Measurements from ENCODE around the gene COL9A2. TPM values are rescaled to one million over a fixed set of nuclear protein-coding genes. Genes with fewer than 3 reads are reported as not detected.

COL9A2 gene
- total RNA-seq, 5 donors from 2014 or later (not counting 1 experiment from before 2014, with no cell fraction given), result 3.5 to 4.6 (median 3.8) TPM

DNA sequence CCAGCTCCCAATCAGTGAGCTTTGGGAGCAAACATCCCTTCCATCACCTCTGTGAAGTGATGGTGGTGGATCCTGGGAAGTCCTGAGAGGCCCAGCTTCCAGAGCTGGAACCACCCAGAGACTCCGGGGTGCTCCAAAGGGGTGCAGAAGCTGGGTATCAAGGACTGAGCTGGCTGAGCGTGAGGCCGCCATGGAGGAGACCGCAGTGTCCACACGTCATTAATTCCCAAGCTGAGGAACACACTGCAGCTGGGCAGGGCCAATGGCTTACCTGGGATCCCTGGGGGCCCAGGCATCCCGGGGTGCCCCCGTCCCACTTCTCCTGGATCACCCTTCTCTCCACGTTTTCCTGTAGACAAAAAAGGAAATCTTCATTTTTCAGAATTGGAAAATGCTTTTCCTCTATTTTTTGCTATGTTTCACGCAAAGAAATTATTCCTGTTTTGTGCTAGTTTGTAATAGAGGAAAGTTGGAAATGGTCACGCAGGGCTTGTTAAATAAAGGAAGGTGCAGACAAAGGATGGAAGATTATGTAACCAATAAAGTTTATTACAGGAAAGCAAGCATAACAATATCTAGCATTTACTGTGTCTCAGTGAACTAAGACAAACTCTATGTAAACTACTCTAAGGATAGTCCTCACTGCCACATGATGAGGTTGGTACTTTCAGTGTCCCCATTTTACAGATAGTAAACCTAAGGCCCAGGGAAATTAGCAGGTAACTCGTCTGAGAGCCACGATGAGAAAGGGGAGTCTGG lies 15.4 kb downstream of the COL9A2 start:
- peaks cover 0 to 4% of the 10 kb centered on the region in 2 experiments for H3K27me3 ChIP-seq (replicated peaks in 1 of 2; ENCODE audit: control insufficient read depth in 2 of 2, extremely low read depth in 1 of 2, insufficient read depth in 2 of 2, low read length in 1 of 2)
- H3K27ac ChIP-seq (ENCODE audit: low read length), result no peak overlapping the region
- CTCF ChIA-PET, result interaction anchor here in 1 of 2 donors (0.5 kb wide), 1 partner anchor 319 kb away, joined by 4 read pairs; no protein-coding TSS in a partner anchor
- H3K9me3 Mint-ChIP-seq, result no peaks in the 10 kb centered on the region
- H3K4me3 Mint-ChIP-seq, result no peak overlapping the region
- H3K4me3 ChIP-seq (ENCODE audit: control insufficient read depth in 1 of 2, extremely low read depth in 1 of 2, low read length in 1 of 2), result no peak overlapping the region
- no peaks in the 10 kb centered on the region for H3K36me3 Mint-ChIP-seq
- no peak for DNase-seq
- H3K27me3 Mint-ChIP-seq, result no peaks in the 10 kb centered on the region
- 96% methylated on average over 7 of the region's 12 CpGs for WGBS (ENCODE audit: insufficient coverage)
- H3K36me3 ChIP-seq (ENCODE audit: control insufficient read depth in 2 of 2, extremely low read depth in 1 of 2, insufficient read depth in 1 of 2, low read length in 1 of 2), result no peaks in the 10 kb centered on the region
- H3K4me1 Mint-ChIP-seq, result no peaks in the 10 kb centered on the region
- POLR2A ChIA-PET, result no interaction called here
- no peak for ATAC-seq (replicated peaks in 1 of 4)
- H3K4me1 ChIP-seq (ENCODE audit: control insufficient read depth in 1 of 2, extremely low read depth in 1 of 2, insufficient read depth in 2 of 2, low read length in 2 of 2), result no peaks in the 10 kb centered on the region
- no peak overlapping the region for H3K27ac Mint-ChIP-seq
- no peaks in the 10 kb centered on the region for H3K9me3 ChIP-seq

DNA sequence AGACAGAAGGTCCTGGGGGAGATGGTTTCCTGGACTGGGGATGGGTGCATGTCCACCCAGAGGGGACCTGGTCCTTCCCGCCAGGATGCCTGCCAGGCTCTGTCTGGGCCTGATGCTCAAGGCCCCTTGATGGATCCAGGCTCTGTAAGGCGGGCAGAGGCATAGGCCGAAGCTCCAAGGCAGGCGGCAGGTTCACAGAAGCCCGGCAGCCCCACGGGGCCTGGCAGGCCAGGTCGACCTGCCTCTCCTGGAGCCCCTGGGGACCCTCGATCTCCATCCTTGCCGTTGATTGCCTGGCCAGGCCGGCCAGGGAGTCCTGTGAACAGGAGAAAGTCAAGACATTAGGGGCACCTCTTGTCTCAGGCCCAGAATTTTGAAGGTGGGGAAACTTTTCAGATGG lies 16.0 kb downstream of the COL9A2 start:
- H3K4me1 Mint-ChIP-seq, result no peaks in the 10 kb centered on the region
- no peak overlapping the region for H3K4me3 Mint-ChIP-seq

GRCh38 chr1:40300651-40301050 lies 16.4 kb downstream of the COL9A2 start:
- Mint-ChIP-seq H3K4me1 (no peaks in the 10 kb centered on the region), H3K27ac (no peak overlapping the region), H3K4me3 (no peak overlapping the region), H3K27me3 (no peaks in the 10 kb centered on the region), H3K36me3 (no peaks in the 10 kb centered on the region), H3K9me3 (no peaks in the 10 kb centered on the region)
- no peaks in the 10 kb centered on the region for H3K36me3 ChIP-seq (ENCODE audit: control insufficient read depth in 2 of 2, extremely low read depth in 1 of 2, insufficient read depth in 1 of 2, low read length in 1 of 2)
- peaks cover 0 to 4% of the 10 kb centered on the region in 2 experiments for H3K27me3 ChIP-seq (replicated peaks in 1 of 2; ENCODE audit: control insufficient read depth in 2 of 2, extremely low read depth in 1 of 2, insufficient read depth in 2 of 2, low read length in 1 of 2)
- DNase-seq, result no peak
- no peaks in the 10 kb centered on the region for H3K9me3 ChIP-seq
- H3K27ac ChIP-seq (ENCODE audit: low read length), result no peak overlapping the region
- 90% methylated on average over 1 of the region's 9 CpGs for WGBS (ENCODE audit: insufficient coverage)
- no peaks in the 10 kb centered on the region for H3K4me1 ChIP-seq (ENCODE audit: control insufficient read depth in 1 of 2, extremely low read depth in 1 of 2, insufficient read depth in 2 of 2, low read length in 2 of 2)
- POLR2A ChIA-PET, result no interaction called here
- CTCF ChIA-PET, result no interaction called here
- no peak overlapping the region for H3K4me3 ChIP-seq (ENCODE audit: control insufficient read depth in 1 of 2, extremely low read depth in 1 of 2, low read length in 1 of 2)
- ATAC-seq (replicated peaks in 1 of 4), result no peak

More for the DNA sequence above, 16.0 kb downstream of the COL9A2 start:
- DNase-seq (no peak), ATAC-seq (replicated peaks in 1 of 4) (no peak)
- no peaks in the 10 kb centered on the region for H3K4me1 ChIP-seq (ENCODE audit: control insufficient read depth in 1 of 2, extremely low read depth in 1 of 2, insufficient read depth in 2 of 2, low read length in 2 of 2)
- no peaks in the 10 kb centered on the region for H3K9me3 ChIP-seq
- no peaks in the 10 kb centered on the region for H3K36me3 Mint-ChIP-seq
- no peaks in the 10 kb centered on the region for H3K36me3 ChIP-seq (ENCODE audit: control insufficient read depth in 2 of 2, extremely low read depth in 1 of 2, insufficient read depth in 1 of 2, low read length in 1 of 2)
- no peaks in the 10 kb centered on the region for H3K27me3 Mint-ChIP-seq
- H3K4me3 ChIP-seq (ENCODE audit: control insufficient read depth in 1 of 2, extremely low read depth in 1 of 2, low read length in 1 of 2), result no peak overlapping the region
- ChIA-PET POLR2A (no interaction called here), CTCF (interaction anchor here in 1 of 2 donors (0.5 kb wide), 1 partner anchor 318 kb away, joined by 4 read pairs; no protein-coding TSS in a partner anchor)
- H3K9me3 Mint-ChIP-seq, result no peaks in the 10 kb centered on the region
- H3K27ac Mint-ChIP-seq, result no peak overlapping the region
- no peak overlapping the region for H3K27ac ChIP-seq (ENCODE audit: low read length)
- 98% methylated on average over 5 of the region's 10 CpGs for WGBS (ENCODE audit: insufficient coverage)
- H3K27me3 ChIP-seq (replicated peaks in 1 of 2; ENCODE audit: control insufficient read depth in 2 of 2, extremely low read depth in 1 of 2, insufficient read depth in 2 of 2, low read length in 1 of 2), result peaks cover 0 to 4% of the 10 kb centered on the region in 2 experiments

DNA sequence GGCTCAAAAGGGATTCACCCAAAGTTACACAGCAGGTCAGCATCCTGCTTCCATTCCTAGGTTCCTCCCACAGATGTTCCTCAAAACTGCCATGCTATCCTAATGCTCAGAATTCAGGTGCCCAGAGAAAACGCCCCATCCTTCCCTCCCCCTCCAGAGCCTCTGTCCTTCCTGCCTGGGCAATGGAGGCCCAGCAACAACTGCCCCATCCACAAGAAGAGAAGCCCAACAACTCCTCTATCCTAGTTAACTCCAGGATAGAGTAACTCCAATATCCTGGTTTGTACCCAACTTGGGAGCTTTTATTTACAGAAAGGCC lies 16.9 kb downstream of the COL9A2 start:
- ATAC-seq (replicated peaks in 1 of 4) (no peak), DNase-seq (no peak)
- H3K36me3 Mint-ChIP-seq, result no peaks in the 10 kb centered on the region
- H3K4me1 ChIP-seq (ENCODE audit: control insufficient read depth in 1 of 2, extremely low read depth in 1 of 2, insufficient read depth in 2 of 2, low read length in 2 of 2), result no peaks in the 10 kb centered on the region
- no peaks in the 10 kb centered on the region for H3K27me3 Mint-ChIP-seq
- no peak overlapping the region for H3K27ac Mint-ChIP-seq
- no peak overlapping the region for H3K27ac ChIP-seq (ENCODE audit: low read length)
- H3K9me3 Mint-ChIP-seq, result no peaks in the 10 kb centered on the region
- H3K4me3 Mint-ChIP-seq, result no peak overlapping the region
- WGBS (ENCODE audit: insufficient coverage), result 67% methylated on average over 1 of the region's 1 CpG
- peaks cover 0 to 4% of the 10 kb centered on the region in 2 experiments for H3K27me3 ChIP-seq (replicated peaks in 1 of 2; ENCODE audit: control insufficient read depth in 2 of 2, extremely low read depth in 1 of 2, insufficient read depth in 2 of 2, low read length in 1 of 2)
- H3K36me3 ChIP-seq (ENCODE audit: control insufficient read depth in 2 of 2, extremely low read depth in 1 of 2, insufficient read depth in 1 of 2, low read length in 1 of 2), result no peaks in the 10 kb centered on the region
- no peaks in the 10 kb centered on the region for H3K9me3 ChIP-seq
- no peak overlapping the region for H3K4me3 ChIP-seq (ENCODE audit: control insufficient read depth in 1 of 2, extremely low read depth in 1 of 2, low read length in 1 of 2)
- ChIA-PET CTCF (interaction anchor here in 1 of 2 donors (0.6 kb wide), 1 partner anchor 72 kb away, joined by 5 read pairs; no protein-coding TSS in a partner anchor), POLR2A (no interaction called here)
- no peaks in the 10 kb centered on the region for H3K4me1 Mint-ChIP-seq

- Histone ChIP-seq H3K4me1 (ENCODE audit: control insufficient read depth in 1 of 2, extremely low read depth in 1 of 2, insufficient read depth in 2 of 2, low read length in 2 of 2) (no peaks in the 10 kb centered on the region), H3K36me3 (ENCODE audit: control insufficient read depth in 2 of 2, extremely low read depth in 1 of 2, insufficient read depth in 1 of 2, low read length in 1 of 2) (no peaks in the 10 kb centered on the region), H3K27ac (ENCODE audit: low read length) (no peak overlapping the region), H3K27me3 (replicated peaks in 1 of 2; ENCODE audit: control insufficient read depth in 2 of 2, extremely low read depth in 1 of 2, insufficient read depth in 2 of 2, low read length in 1 of 2) (peaks cover 0 to 4% of the 10 kb centered on the region in 2 experiments), H3K9me3 (no peaks in the 10 kb centered on the region), H3K4me3 (ENCODE audit: control insufficient read depth in 1 of 2, extremely low read depth in 1 of 2, low read length in 1 of 2) (no peak overlapping the region)
- DNase-seq (no peak), ATAC-seq (replicated peaks in 1 of 4) (no peak)
- Mint-ChIP-seq H3K27ac (no peak overlapping the region), H3K4me3 (no peak overlapping the region), H3K9me3 (no peaks in the 10 kb centered on the region), H3K27me3 (no peaks in the 10 kb centered on the region), H3K4me1 (no peaks in the 10 kb centered on the region), H3K36me3 (no peaks in the 10 kb centered on the region)
- 57% methylated on average over 6 of the region's 8 CpGs for WGBS (ENCODE audit: insufficient coverage)
- CTCF ChIA-PET, result interaction anchor here in 1 of 2 donors (0.6 kb wide), 1 partner anchor 72 kb away, joined by 5 read pairs; no protein-coding TSS in a partner anchor
- POLR2A ChIA-PET, result no interaction called here
Measured at GRCh38 chr1:40299366-40300248, 17.5 kb downstream of the COL9A2 start.

GRCh38 chr1:40291293-40291692 lies 25.8 kb downstream of the COL9A2 start:
- no peaks in the 10 kb centered on the region for H3K27me3 ChIP-seq (replicated peaks in 1 of 2; ENCODE audit: control insufficient read depth in 2 of 2, extremely low read depth in 1 of 2, insufficient read depth in 2 of 2, low read length in 1 of 2)
- no peaks in the 10 kb centered on the region for H3K4me1 ChIP-seq (ENCODE audit: control insufficient read depth in 1 of 2, extremely low read depth in 1 of 2, insufficient read depth in 2 of 2, low read length in 2 of 2)
- no peak overlapping the region for H3K4me3 ChIP-seq (ENCODE audit: control insufficient read depth in 1 of 2, extremely low read depth in 1 of 2, low read length in 1 of 2)
- no peaks in the 10 kb centered on the region for H3K9me3 ChIP-seq
- no peak overlapping the region for H3K27ac Mint-ChIP-seq
- H3K36me3 ChIP-seq (ENCODE audit: control insufficient read depth in 2 of 2, extremely low read depth in 1 of 2, insufficient read depth in 1 of 2, low read length in 1 of 2), result peaks cover 3 to 48% of the 10 kb centered on the region in 2 donors
- ChIA-PET POLR2A (interaction anchor here (0.5 to 0.7 kb wide), 7 partner anchors 12 to 151 kb away, joined by 3 to 8 read pairs (median 4); no protein-coding TSS in a partner anchor), CTCF (interaction anchor here in 1 of 2 donors (0.5 to 1.3 kb wide), 3 partner anchors 139 to 374 kb away, joined by 4 to 5 read pairs (median 5); partner anchors contain the start of gene RIMS3)
- no CpG with 5 or more reads among the region's 2 CpGs for WGBS (ENCODE audit: insufficient coverage)
- H3K4me3 Mint-ChIP-seq, result no peak overlapping the region
- ATAC-seq (replicated peaks in 1 of 4) (no peak), DNase-seq (no peak)
- peaks cover 39% of the 10 kb centered on the region for H3K36me3 Mint-ChIP-seq
- no peaks in the 10 kb centered on the region for H3K9me3 Mint-ChIP-seq
- no peak overlapping the region for H3K27ac ChIP-seq (ENCODE audit: low read length)
- peaks cover 0 to 2% (median 0%) of the 10 kb centered on the region in 3 donors for H3K4me1 Mint-ChIP-seq
- H3K27me3 Mint-ChIP-seq, result no peaks in the 10 kb centered on the region
